SJSA1 (cell line): ENCODE measurements around the gene XRCC5. TPM values are rescaled to one million over a fixed set of nuclear protein-coding genes. Genes with fewer than 3 reads are reported as not detected.
A peak's percentile ranks its signal among the peaks of the same experiment; 100 is the strongest.

Experiments used
- DNase-seq, 2 experiments: peaks; one replicate each; pipeline ENCODE4 v3.0.0-alpha.2; 2015 to 2020; ENCODE audit warnings: low spot score in 2 of 2, low read depth in 1 of 2
- H3K27ac ChIP-seq: fragments of 250-450 bp; sonication (Bioruptor Pico); 2 replicates; pipeline ENCODE4 v1.5.1; 2020; ENCODE audit warnings: mild to moderate bottlenecking, moderate library complexity
- H3K27me3 ChIP-seq: fragments of 250-450 bp; sonication (Bioruptor Pico); replicated peaks from 2 replicates; pipeline ENCODE4 v1.5.1; 2020; ENCODE audit warnings: mild to moderate bottlenecking, moderate library complexity
- H3K36me3 ChIP-seq: fragments of 250-450 bp; sonication (Bioruptor Pico); 2 replicates; pipeline ENCODE4 v1.5.1; 2020; ENCODE audit warnings: mild to moderate bottlenecking
- H3K4me1 ChIP-seq: fragments of 250-450 bp; sonication (Bioruptor Pico); replicated peaks from 2 replicates; pipeline ENCODE4 v1.6.1; 2021; ENCODE audit warnings: mild to moderate bottlenecking
- H3K4me3 ChIP-seq: fragments of 250-450 bp; sonication (Bioruptor Pico); 2 replicates; pipeline ENCODE4 v1.5.1; 2020; ENCODE audit warnings: mild to moderate bottlenecking
- H3K9me3 ChIP-seq: fragments of 250-450 bp; sonication (Bioruptor Pico); replicated peaks from 2 replicates; pipeline ENCODE4 v1.5.1; 2020; ENCODE audit warnings: mild to moderate bottlenecking
- total RNA-seq: library from RNA; depleted of rRNA; stranded (reverse); fragments of >200 nt; shearing (Covaris generic); gene quantifications from 2 replicates; pipeline ENCODE4 v1.2.3, GENCODE V29; 2014; rRNA removed

XRCC5 gene
- total RNA-seq, result 299 and 387 TPM in 2 replicates

GRCh38 chr2:216108967-216109921 lies at the start of gene XRCC5:
Gene XRCC5 (plus strand): TSS chr2:216109348. CDS start chr2:216109437, 89 bp downstream.
- Histone ChIP-seq H3K4me3 (peak within 1 kb of the TSS; percentile 77), H3K27me3 (no peaks in the 10 kb centered on the region), H3K9me3 (no peaks in the 10 kb centered on the region), H3K27ac (peak within 1 kb of the TSS; percentile 84), H3K36me3 (peaks cover 45% of the 10 kb centered on the region), H3K4me1 (peaks cover 8% of the 10 kb centered on the region; the same call in 1 of the 2 replicates)
- DNase-seq, result peak; percentile 97 to 98

DNA sequence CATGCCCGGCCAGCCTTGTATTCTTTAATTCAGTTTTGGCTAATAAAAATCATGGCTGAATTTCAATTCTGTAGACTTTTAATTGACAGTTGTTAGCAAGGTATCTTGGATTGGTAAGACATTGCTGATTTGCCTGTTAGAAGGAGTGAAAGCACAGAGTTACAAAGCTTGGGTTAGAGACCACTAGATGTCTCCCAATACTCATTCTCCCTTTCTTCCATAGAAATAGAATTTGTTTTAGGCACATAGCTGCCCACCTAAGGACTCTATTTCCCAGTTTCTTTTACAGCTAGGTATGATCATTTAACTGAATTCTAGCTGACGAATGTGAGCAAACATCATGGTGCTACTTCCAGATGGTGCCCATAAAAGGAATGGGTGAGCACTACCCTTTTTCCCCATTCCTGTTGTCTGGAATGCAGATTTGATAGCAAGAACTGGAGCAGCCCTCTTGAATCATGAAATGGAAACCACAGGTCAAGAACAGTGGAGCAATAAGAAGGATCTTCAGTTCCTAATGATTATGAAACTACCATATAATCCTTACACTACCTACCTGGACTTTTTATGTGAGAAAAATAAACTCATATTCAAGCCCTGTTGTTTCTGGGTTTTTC lies 45.0 kb upstream of the XRCC5 start:
- Histone ChIP-seq H3K9me3 (no peaks in the 10 kb centered on the region), H3K36me3 (no peaks in the 10 kb centered on the region), H3K4me3 (no peak overlapping the region), H3K27ac (no peak overlapping the region), H3K27me3 (no peaks in the 10 kb centered on the region), H3K4me1 (peaks cover 8% of the 10 kb centered on the region)
- no peak for DNase-seq

- H3K27ac ChIP-seq, result no peak overlapping the region
- no peak overlapping the region for H3K4me3 ChIP-seq
- peaks cover 8% of the 10 kb centered on the region for H3K4me1 ChIP-seq
- no peaks in the 10 kb centered on the region for H3K27me3 ChIP-seq
- H3K36me3 ChIP-seq, result no peaks in the 10 kb centered on the region
- no peaks in the 10 kb centered on the region for H3K9me3 ChIP-seq
- DNase-seq, result no peak
Observed at GRCh38 chr2:216064665-216065064, 44.5 kb upstream of the XRCC5 start.

DNA sequence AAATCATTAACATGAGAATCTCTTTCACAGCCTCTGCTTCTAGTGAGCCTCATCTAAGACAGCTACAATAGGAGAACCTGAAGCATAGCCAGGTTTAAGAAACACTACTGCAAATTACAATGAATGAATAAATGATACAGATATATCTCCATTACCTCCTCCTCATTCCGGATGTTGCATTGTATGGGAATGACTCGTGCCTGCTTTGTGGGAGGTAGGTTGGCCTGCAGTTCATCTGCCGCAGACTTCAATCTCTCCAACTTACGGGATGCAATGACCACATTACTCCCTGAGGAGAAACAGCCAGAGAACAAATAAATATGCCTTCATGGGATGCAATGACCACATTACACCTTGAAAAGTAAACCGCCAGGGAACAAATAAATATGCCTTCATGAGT lies 42.9 kb upstream of the XRCC5 start:
- DNase-seq, result peak; percentile 37 to 49
- H3K9me3 ChIP-seq, result no peaks in the 10 kb centered on the region
- H3K4me1 ChIP-seq, result peaks cover 8% of the 10 kb centered on the region
- no peak overlapping the region for H3K27ac ChIP-seq
- H3K27me3 ChIP-seq, result no peaks in the 10 kb centered on the region
- no peaks in the 10 kb centered on the region for H3K36me3 ChIP-seq
- H3K4me3 ChIP-seq, result no peak overlapping the region

GRCh38 chr2:216069028-216069427 lies 40.1 kb upstream of the XRCC5 start:
- Histone ChIP-seq H3K27me3 (no peaks in the 10 kb centered on the region), H3K27ac (no peak overlapping the region), H3K9me3 (no peaks in the 10 kb centered on the region), H3K4me1 (peaks cover 8% of the 10 kb centered on the region), H3K4me3 (no peak overlapping the region), H3K36me3 (no peaks in the 10 kb centered on the region)
- DNase-seq, result no peak

- H3K27ac ChIP-seq, result no peak overlapping the region
- no peak for DNase-seq
- H3K36me3 ChIP-seq, result no peaks in the 10 kb centered on the region
- no peaks in the 10 kb centered on the region for H3K9me3 ChIP-seq
- H3K27me3 ChIP-seq, result no peaks in the 10 kb centered on the region
- no peak overlapping the region for H3K4me3 ChIP-seq
- H3K4me1 ChIP-seq, result peaks cover 8% of the 10 kb centered on the region
Observed at GRCh38 chr2:216070195-216070594, 39.0 kb upstream of the XRCC5 start.

DNA sequence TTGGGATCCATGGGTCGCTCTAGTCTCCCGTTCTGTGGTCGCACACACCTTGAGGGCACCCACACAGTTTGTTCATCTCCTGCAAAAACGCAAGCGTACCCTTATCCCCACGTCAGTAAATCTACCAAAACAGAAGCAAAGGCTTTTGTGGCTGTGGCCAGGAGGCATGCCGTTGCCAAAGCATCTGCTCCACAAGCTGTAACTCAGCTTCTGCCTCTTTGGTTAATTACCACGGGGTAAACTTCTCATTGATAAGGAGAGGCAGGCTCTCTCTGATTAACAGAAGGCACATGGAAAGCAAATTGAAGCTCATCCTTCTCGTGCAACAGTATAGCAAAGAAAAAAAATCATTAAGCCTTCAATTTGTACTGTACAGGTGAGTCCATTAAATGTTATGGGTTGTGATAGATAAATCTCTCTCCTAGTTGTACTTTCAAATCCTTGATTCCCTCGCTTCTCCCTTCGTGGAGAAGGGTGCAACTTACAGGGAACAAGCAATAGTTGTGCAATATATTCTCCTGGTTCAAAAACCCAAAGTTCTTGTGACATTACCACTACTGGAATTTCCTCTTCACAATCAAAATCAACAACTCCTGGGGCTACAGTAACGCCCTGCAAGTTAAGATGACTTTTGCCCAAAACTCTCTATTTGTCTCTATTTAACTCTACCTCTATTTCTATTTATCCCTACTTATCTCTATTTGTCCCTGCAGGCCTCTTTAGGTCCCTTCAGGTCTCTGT lies 37.9 kb upstream of the XRCC5 start:
- H3K36me3 ChIP-seq, result no peaks in the 10 kb centered on the region
- peaks cover 5% of the 10 kb centered on the region; the same call in 1 of the 2 replicates for H3K4me1 ChIP-seq
- no peak overlapping the region for H3K27ac ChIP-seq
- no peaks in the 10 kb centered on the region for H3K9me3 ChIP-seq
- DNase-seq, result no peak
- H3K4me3 ChIP-seq, result no peak overlapping the region
- no peaks in the 10 kb centered on the region for H3K27me3 ChIP-seq

DNA sequence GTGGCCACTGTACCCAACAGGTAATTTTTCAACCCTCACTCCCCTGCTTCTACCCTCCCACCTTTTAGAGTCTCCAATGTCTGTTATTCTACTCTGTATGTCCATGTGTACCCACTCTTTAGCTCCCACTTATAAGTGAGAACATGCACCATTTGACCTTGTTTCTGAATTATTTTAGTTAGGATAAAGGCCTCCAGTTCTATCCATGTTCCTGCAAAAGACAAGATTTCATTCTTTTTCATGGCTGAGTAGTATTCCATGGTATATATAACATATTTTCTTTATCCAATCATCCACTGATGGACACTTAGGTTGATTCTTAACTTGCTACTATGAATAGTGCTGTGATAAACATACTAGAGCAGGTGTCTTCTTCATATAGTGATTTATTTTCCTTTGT lies 36.7 kb upstream of the XRCC5 start:
- H3K9me3 ChIP-seq, result no peaks in the 10 kb centered on the region

GRCh38 chr2:216073773-216074172 lies 35.4 kb upstream of the XRCC5 start:
- DNase-seq, result no peak
- H3K27me3 ChIP-seq, result no peaks in the 10 kb centered on the region
- H3K27ac ChIP-seq, result no peak overlapping the region
- H3K36me3 ChIP-seq, result no peaks in the 10 kb centered on the region
- no peak overlapping the region for H3K4me3 ChIP-seq
- H3K9me3 ChIP-seq, result no peaks in the 10 kb centered on the region
- no peaks in the 10 kb centered on the region for H3K4me1 ChIP-seq

More for the DNA sequence above, 36.7 kb upstream of the XRCC5 start:
- no peak for DNase-seq
- Histone ChIP-seq H3K4me3 (no peak overlapping the region), H3K27me3 (no peaks in the 10 kb centered on the region), H3K27ac (no peak overlapping the region), H3K36me3 (no peaks in the 10 kb centered on the region), H3K4me1 (no peaks in the 10 kb centered on the region)

DNA sequence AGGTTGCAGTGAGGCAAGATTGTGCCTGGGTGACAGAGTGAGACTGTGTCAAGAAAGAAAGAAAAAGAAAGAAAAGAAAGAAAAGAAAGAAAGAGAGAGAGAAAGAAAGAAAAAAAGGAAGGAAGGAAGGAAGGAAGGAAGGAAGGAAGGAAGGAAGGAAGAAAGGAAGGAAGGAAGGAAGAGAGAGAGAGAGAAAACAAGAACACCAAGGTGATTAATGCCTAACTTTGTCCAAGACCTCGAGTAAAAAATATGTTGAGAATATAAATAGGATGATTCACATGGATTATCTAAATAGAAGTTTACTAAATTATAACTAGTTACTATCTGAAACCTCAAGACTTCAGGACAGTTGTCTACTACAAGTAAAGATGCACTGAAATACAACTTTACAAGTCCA lies 34.8 kb upstream of the XRCC5 start:
- H3K27ac ChIP-seq, result no peak overlapping the region
- DNase-seq, result no peak
- no peaks in the 10 kb centered on the region for H3K36me3 ChIP-seq
- no peak overlapping the region for H3K4me3 ChIP-seq
- H3K27me3 ChIP-seq, result no peaks in the 10 kb centered on the region
- no peaks in the 10 kb centered on the region for H3K9me3 ChIP-seq
- no peaks in the 10 kb centered on the region for H3K4me1 ChIP-seq

DNA sequence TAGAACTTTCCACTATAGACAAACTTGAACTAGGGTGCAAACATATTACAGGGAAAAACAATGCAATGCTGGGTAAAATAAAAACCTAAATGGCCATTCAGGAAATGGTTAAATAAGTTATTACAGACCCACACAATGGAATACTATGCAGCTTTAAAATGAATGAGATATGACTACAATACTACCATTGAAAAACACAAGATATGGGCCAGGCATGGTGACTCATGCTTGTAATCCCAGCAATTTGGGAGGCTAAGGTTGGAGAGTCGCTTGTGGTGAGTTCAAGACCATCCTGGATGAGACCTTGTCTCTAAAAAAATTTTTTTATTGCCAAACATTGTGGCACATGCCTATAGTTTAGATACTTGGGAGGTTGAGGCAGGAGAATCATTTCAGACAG lies 34.4 kb upstream of the XRCC5 start:
- Histone ChIP-seq H3K4me1 (no peaks in the 10 kb centered on the region), H3K27me3 (no peaks in the 10 kb centered on the region), H3K9me3 (no peaks in the 10 kb centered on the region), H3K4me3 (no peak overlapping the region), H3K36me3 (no peaks in the 10 kb centered on the region), H3K27ac (no peak overlapping the region)
- no peak for DNase-seq

DNA sequence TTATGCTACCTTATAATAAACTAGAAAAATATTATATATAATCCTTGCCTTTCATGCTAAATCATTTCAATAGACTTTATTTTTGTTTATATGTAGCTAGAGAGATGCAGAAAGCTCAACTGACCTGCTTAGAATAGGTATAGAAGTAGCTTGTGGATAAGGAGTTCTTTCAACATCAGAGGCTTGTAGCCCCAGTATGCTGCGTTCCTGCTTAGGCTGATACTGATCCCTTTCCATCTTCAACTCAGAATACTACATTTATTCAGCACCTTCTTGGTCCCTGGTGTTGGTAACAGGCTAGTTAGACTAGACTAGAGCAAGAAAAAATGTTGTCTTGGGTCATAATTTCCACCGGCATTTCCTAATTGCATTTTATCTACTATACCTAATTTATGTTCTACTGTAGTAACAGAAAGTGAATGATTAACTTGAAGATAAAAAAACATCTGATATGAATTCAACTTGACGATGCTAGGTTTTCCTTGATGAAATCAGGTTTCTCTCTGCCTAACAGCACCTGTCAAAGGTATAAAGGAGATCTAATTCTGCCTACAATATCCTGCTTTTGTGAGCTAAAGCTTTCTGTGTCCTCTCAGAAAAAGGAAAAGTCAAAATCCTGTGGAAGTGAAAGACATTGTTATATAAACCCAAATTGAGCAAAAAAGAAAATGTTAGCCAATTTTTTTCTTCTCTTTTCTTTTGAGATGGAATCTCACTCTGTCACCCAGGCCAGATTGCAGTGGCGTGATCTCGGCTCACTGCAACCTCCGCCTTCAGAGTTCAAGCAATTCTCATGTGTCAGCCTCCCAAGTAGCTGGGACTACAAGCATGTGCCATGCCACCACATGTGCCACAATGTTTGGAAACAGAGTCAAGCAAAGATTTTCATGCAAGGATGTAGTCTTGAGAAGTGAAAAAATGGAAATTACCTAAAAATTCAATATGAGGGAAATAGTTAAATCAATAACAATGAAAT lies 33.4 kb upstream of the XRCC5 start:
- Histone ChIP-seq H3K27me3 (no peaks in the 10 kb centered on the region), H3K9me3 (no peaks in the 10 kb centered on the region)

GRCh38 chr2:216078776-216079175 lies 30.4 kb upstream of the XRCC5 start:
- Histone ChIP-seq H3K36me3 (no peaks in the 10 kb centered on the region), H3K4me1 (peaks cover 10% of the 10 kb centered on the region), H3K4me3 (no peak overlapping the region), H3K27ac (no peak overlapping the region), H3K27me3 (peaks cover 3% of the 10 kb centered on the region; the same call in 1 of the 2 replicates), H3K9me3 (no peaks in the 10 kb centered on the region)
- no peak for DNase-seq

More for the DNA sequence above, 33.4 kb upstream of the XRCC5 start:
- Histone ChIP-seq H3K4me3 (no peak overlapping the region), H3K4me1 (no peaks in the 10 kb centered on the region), H3K36me3 (no peaks in the 10 kb centered on the region), H3K27ac (no peak overlapping the region)
- no peak for DNase-seq
